HEK293T (cell line): ENCODE measurements around the gene TAAR8.

ENCODE experiments used
- BHLHE40 ChIP-seq: fragments of 450-650 bp; IDR thresholded peaks from 2 replicates; pipeline ENCODE4 v1.6.1; 2016; ENCODE audit warnings: mild to moderate bottlenecking, moderate library complexity, borderline replicate concordance
- FOXA1 ChIP-seq: fragments of 450-650 bp; IDR thresholded peaks from 2 replicates; pipeline ENCODE4 v1.6.1; 2016; ENCODE audit warnings: mild to moderate bottlenecking
- FOXK2 ChIP-seq: fragments of 450-650 bp; IDR thresholded peaks from 2 replicates; pipeline ENCODE4 v1.6.1; 2016; ENCODE audit warnings: mild to moderate bottlenecking
- FOXM1 ChIP-seq: fragments of 450-650 bp; IDR thresholded peaks from 2 replicates; pipeline ENCODE4 v1.6.1; 2017; ENCODE audit warnings: mild to moderate bottlenecking, borderline replicate concordance
- L3MBTL2 ChIP-seq: fragments of 450-650 bp; conservative IDR thresholded peaks from 2 replicates; pipeline ENCODE4 v1.6.1; 2016; ENCODE audit warnings: mild to moderate bottlenecking
- LEF1 ChIP-seq: fragments of 450-650 bp; IDR thresholded peaks from 2 replicates; pipeline ENCODE4 v1.6.1; 2017; ENCODE audit warnings: mild to moderate bottlenecking, borderline replicate concordance
- NFRKB ChIP-seq: fragments of 450-650 bp; IDR thresholded peaks from 2 replicates; pipeline ENCODE4 v1.6.1; 2016; ENCODE audit warnings: mild to moderate bottlenecking, moderate library complexity
- SP1 ChIP-seq: fragments of 450-650 bp; IDR thresholded peaks from 2 replicates; pipeline ENCODE4 v1.6.1; 2017
- SUZ12 ChIP-seq: fragments of 450-650 bp; IDR thresholded peaks from 2 replicates; pipeline ENCODE4 v1.6.1; 2016; ENCODE audit warnings: mild to moderate bottlenecking
- ZNF384 ChIP-seq: fragments of 450-650 bp; IDR thresholded peaks from 2 replicates; pipeline ENCODE4 v1.6.1; 2016
- TF ChIP-seq, protein P1 (sequence below): fragments of 450-650 bp; IDR thresholded peaks from 2 replicates; pipeline ENCODE4 v1.6.1; 2016

DNA sequence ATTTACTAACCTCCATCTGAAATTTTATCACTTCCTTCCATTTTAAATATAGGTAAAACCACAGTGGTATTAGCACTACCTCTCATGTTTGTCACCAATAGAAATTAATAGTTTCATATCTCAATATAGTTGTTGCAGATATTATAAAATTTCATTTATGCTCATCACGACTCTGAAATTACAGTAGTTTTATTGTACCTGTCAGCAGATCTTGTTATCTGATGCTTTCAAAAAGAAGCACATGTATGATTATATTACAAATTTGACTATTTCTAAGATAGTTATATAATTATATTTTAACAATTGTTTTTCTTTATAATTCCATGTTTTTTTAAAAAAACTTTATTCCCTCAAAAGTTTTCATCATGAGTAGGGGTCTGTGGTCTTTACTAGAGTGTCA lies 32.2 kb downstream of the TAAR8 start:
- TF ChIP-seq L3MBTL2 (no peak), SP1 (no peak), NFRKB (no peak), BHLHE40 (no peak), FOXM1 (no peak), FOXA1 (no peak), SUZ12 (no peak), FOXK2 (no peak), LEF1 (no peak), ZNF384 (no peak)
- TF ChIP-seq, protein P1, sequence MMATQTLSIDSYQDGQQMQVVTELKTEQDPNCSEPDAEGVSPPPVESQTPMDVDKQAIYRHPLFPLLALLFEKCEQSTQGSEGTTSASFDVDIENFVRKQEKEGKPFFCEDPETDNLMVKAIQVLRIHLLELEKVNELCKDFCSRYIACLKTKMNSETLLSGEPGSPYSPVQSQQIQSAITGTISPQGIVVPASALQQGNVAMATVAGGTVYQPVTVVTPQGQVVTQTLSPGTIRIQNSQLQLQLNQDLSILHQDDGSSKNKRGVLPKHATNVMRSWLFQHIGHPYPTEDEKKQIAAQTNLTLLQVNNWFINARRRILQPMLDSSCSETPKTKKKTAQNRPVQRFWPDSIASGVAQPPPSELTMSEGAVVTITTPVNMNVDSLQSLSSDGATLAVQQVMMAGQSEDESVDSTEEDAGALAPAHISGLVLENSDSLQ = no peak
